ENCODE data around the gene ENPP5. TPM values are rescaled to one million over a fixed set of nuclear protein-coding genes. Genes with fewer than 3 reads are reported as not detected.
A peak's percentile ranks its signal among the peaks of the same experiment; 100 is the strongest.

Gene ENPP5
- total and polyA plus RNA-seq, 4 donors = 0.17 to 3.2 (median 0.57) TPM

- Histone ChIP-seq H3K9ac (ENCODE audit: low read depth in 1 of 2, low read length in 2 of 2) (peak overlapping the region in 1 of 2 donors; percentile 49), H3K9me3 (ENCODE audit: control insufficient read depth in 4 of 4, low read length in 3 of 4) (no peaks in the 10 kb centered on the region), H3K4me1 (ENCODE audit: control insufficient read depth in 4 of 4, insufficient read depth in 4 of 4, low read length in 3 of 4) (peaks cover 2 to 11% (median 6%) of the 10 kb centered on the region in 4 donors), H3K4me3 (ENCODE audit: low read depth in 1 of 3, low read length in 3 of 3) (peak overlapping the region; percentile 56 to 80 (median 78)), H3K36me3 (ENCODE audit: control insufficient read depth in 4 of 4, insufficient read depth in 3 of 4, low read depth in 1 of 4, low read length in 3 of 4) (no peaks in the 10 kb centered on the region), H3K27ac (ENCODE audit: low read depth in 1 of 2, low read length in 2 of 2) (peak overlapping the region; percentile 44 to 71), H3K27me3 (ENCODE audit: control insufficient read depth in 4 of 4, insufficient read depth in 4 of 4, low read length in 3 of 4) (no peaks in the 10 kb centered on the region)
- 5% methylated on average over 10 of the region's 10 CpGs for WGBS
- no peak for DNase-seq (ENCODE audit: low spot score)
- TF ChIP-seq RXRA (IDR thresholded peaks at IDR 0.05) (no peak), GABPA (IDR thresholded peaks at IDR 0.05 in 1 of 2, conservative IDR thresholded peaks at IDR 0.05 in 1 of 2) (no peak), FOXA1 (IDR thresholded peaks at IDR 0.05) (no peak), YY1 (IDR thresholded peaks at IDR 0.05) (no peak), JUND (IDR thresholded peaks at IDR 0.05) (no peak), EGR1 (IDR thresholded peaks at IDR 0.05; ENCODE audit: low read depth in 2 of 2) (no peak), ZBTB33 (IDR thresholded peaks at IDR 0.05) (no peak), SP1 (IDR thresholded peaks at IDR 0.05) (no peak), NR2F2 (IDR thresholded peaks at IDR 0.05) (no peak), HNF4A (conservative IDR thresholded peaks at IDR 0.05) (no peak), CTCF (IDR thresholded peaks at IDR 0.05; ENCODE audit: low read depth, low read length, missing input control) (no peak)
Measured at GRCh38 chr6:46129291-46129628, 41.5 kb downstream of the ENPP5 start.

- H3K9me3 ChIP-seq (ENCODE audit: control insufficient read depth in 4 of 4, low read length in 3 of 4) = no peaks in the 10 kb centered on the region
- no peak for DNase-seq (ENCODE audit: low spot score)
- no peak overlapping the region for H3K4me3 ChIP-seq (ENCODE audit: low read depth in 1 of 3, low read length in 3 of 3)
- H3K27me3 ChIP-seq (ENCODE audit: control insufficient read depth in 4 of 4, insufficient read depth in 4 of 4, low read length in 3 of 4) = no peaks in the 10 kb centered on the region
- no peak overlapping the region for H3K27ac ChIP-seq (ENCODE audit: low read depth in 1 of 2, low read length in 2 of 2)
- 87% methylated on average over 3 of the region's 3 CpGs for whole genome bisulfite sequencing
- H3K36me3 ChIP-seq (ENCODE audit: control insufficient read depth in 4 of 4, insufficient read depth in 3 of 4, low read depth in 1 of 4, low read length in 3 of 4) = no peaks in the 10 kb centered on the region
- TF ChIP-seq MAX (IDR thresholded peaks at IDR 0.05) (no peak), TAF1 (conservative IDR thresholded peaks at IDR 0.05) (no peak), RAD21 (IDR thresholded peaks at IDR 0.05) (no peak), YY1 (IDR thresholded peaks at IDR 0.05) (no peak), ATF3 (IDR thresholded peaks at IDR 0.05) (no peak), JUND (IDR thresholded peaks at IDR 0.05) (no peak), HNF4A (conservative IDR thresholded peaks at IDR 0.05) (no peak), REST (IDR thresholded peaks at IDR 0.05) (no peak), ZBTB33 (IDR thresholded peaks at IDR 0.05) (no peak), CTCF (IDR thresholded peaks at IDR 0.05; ENCODE audit: low read depth, low read length, missing input control) (no peak), GABPA (IDR thresholded peaks at IDR 0.05 in 1 of 2, conservative IDR thresholded peaks at IDR 0.05 in 1 of 2) (no peak), EGR1 (IDR thresholded peaks at IDR 0.05; ENCODE audit: low read depth in 2 of 2) (no peak), HNF4G (IDR thresholded peaks at IDR 0.05) (no peak), FOXA2 (IDR thresholded peaks at IDR 0.05) (no peak), RXRA (IDR thresholded peaks at IDR 0.05) (no peak), NR2F2 (IDR thresholded peaks at IDR 0.05) (no peak), FOXA1 (IDR thresholded peaks at IDR 0.05) (no peak), SP1 (IDR thresholded peaks at IDR 0.05) (no peak)
- H3K4me1 ChIP-seq (ENCODE audit: control insufficient read depth in 4 of 4, insufficient read depth in 4 of 4, low read length in 3 of 4) = peaks cover 2 to 11% (median 6%) of the 10 kb centered on the region in 4 donors
- no peak overlapping the region for H3K9ac ChIP-seq (ENCODE audit: low read depth in 1 of 2, low read length in 2 of 2)
Measured at GRCh38 chr6:46128476-46128875, 42.3 kb downstream of the ENPP5 start.
